ENCODE measurements around the gene CLASP1. TPM values are rescaled to one million over a fixed set of nuclear protein-coding genes. Genes with fewer than 3 reads are reported as not detected.

CLASP1 gene
- total RNA-seq, 2 experiments from 2014 or later, result 60.3 to 61.4 TPM

GRCh38 chr2:121359716-121360565, 289.3 kb downstream of the CLASP1 start:
- no peak for DNase-seq
- H3K36me3 Mint-ChIP-seq (ENCODE audit: low read depth), result peaks cover 15% of the 10 kb centered on the region
- TF ChIP-seq CTCF (IDR thresholded peaks at IDR 0.05), result no peak
- H3K27ac Mint-ChIP-seq, result no peak overlapping the region
- H3K27me3 Mint-ChIP-seq, result no peaks in the 10 kb centered on the region
- CTCF ChIA-PET, result interaction anchor here (1.2 to 2.6 kb wide), 3 partner anchors 231 to 280 kb away, joined by 3 to 7 read pairs (median 7); no protein-coding TSS in a partner anchor
- no peaks in the 10 kb centered on the region for H3K4me1 Mint-ChIP-seq (ENCODE audit: low read depth)
- ATAC-seq, result no peak
- POLR2A ChIA-PET, result no interaction called here
- no peak overlapping the region for H3K4me3 Mint-ChIP-seq
- intact Hi-C loops (cut with micrococcal nuclease), result no loop called here
- H3K9me3 Mint-ChIP-seq, result no peaks in the 10 kb centered on the region

- Mint-ChIP-seq H3K9me3 (no peaks in the 10 kb centered on the region), H3K27me3 (no peaks in the 10 kb centered on the region), H3K4me1 (ENCODE audit: low read depth) (no peaks in the 10 kb centered on the region), H3K36me3 (ENCODE audit: low read depth) (peaks cover 16% of the 10 kb centered on the region), H3K27ac (no peak overlapping the region), H3K4me3 (no peak overlapping the region)
- DNase-seq (no peak), ATAC-seq (no peak)
- CTCF ChIA-PET, result interaction anchor here (1.2 to 2.7 kb wide), 3 partner anchors 231 to 279 kb away, joined by 3 to 7 read pairs (median 7); no protein-coding TSS in a partner anchor
- no peak for TF ChIP-seq CTCF (IDR thresholded peaks at IDR 0.05)
- POLR2A ChIA-PET, result no interaction called here
- intact Hi-C loops (cut with micrococcal nuclease), result no loop called here
Observed at GRCh38 chr2:121359170-121359569, 290.1 kb downstream of the CLASP1 start.

GRCh38 chr2:121358291-121358690, 291.0 kb downstream of the CLASP1 start:
- Mint-ChIP-seq H3K4me3 (no peak overlapping the region), H3K27me3 (no peaks in the 10 kb centered on the region), H3K4me1 (ENCODE audit: low read depth) (no peaks in the 10 kb centered on the region), H3K36me3 (ENCODE audit: low read depth) (peaks cover 21% of the 10 kb centered on the region), H3K27ac (no peak overlapping the region), H3K9me3 (no peaks in the 10 kb centered on the region)
- no peak for TF ChIP-seq CTCF (IDR thresholded peaks at IDR 0.05)
- no peak for DNase-seq
- ChIA-PET CTCF (interaction anchor here (1.5 to 2.7 kb wide), 2 partner anchors 230 to 263 kb away, joined by 7 read pairs; no protein-coding TSS in a partner anchor), POLR2A (no interaction called here)
- intact Hi-C loops (cut with micrococcal nuclease), result no loop called here
- no peak for ATAC-seq

GRCh38 chr2:121356058-121356640, 293.1 kb downstream of the CLASP1 start:
- peaks cover 20% of the 10 kb centered on the region for H3K36me3 Mint-ChIP-seq (ENCODE audit: low read depth)
- ATAC-seq, result peak; percentile 74
- intact Hi-C loops (cut with micrococcal nuclease), result no loop called here

More at GRCh38 chr2:121356058-121356640, 293.1 kb downstream of the CLASP1 start:
- peak; percentile 57 for TF ChIP-seq CTCF (IDR thresholded peaks at IDR 0.05)
- Mint-ChIP-seq H3K9me3 (no peaks in the 10 kb centered on the region), H3K4me3 (no peak overlapping the region), H3K27ac (no peak overlapping the region), H3K27me3 (no peaks in the 10 kb centered on the region), H3K4me1 (ENCODE audit: low read depth) (no peaks in the 10 kb centered on the region)
- DNase-seq, result peak; percentile 49
- CTCF ChIA-PET, result interaction anchor here (0.6 to 3.4 kb wide), 26 partner anchors 10 to 344 kb away, joined by 3 to 14 read pairs (median 4); no protein-coding TSS in a partner anchor
- POLR2A ChIA-PET, result interaction anchor here (0.5 kb wide), 1 partner anchor 11 kb away, joined by 3 read pairs; no protein-coding TSS in a partner anchor
